Activated naive CD4-positive, alpha-beta T cell treated with anti-CD3 and anti-CD28 coated beads, Interleukin-2, amount 10 ng/mL, durations not matched to agents 7 days and 5 days (primary cell): Measurements from ENCODE around the gene GRAMD4.
"Not testable (repeated sequence)": the region's sequence is repeated elsewhere in the genome, so short reads cannot be mapped to it uniquely, and the experiment has no call there.

Experiments
- CTCF ChIA-PET: fragments of 350-600 bp; sonication (Branson Sonifier 250); formaldehyde crosslinking; loops from one replicate; lab custom pipeline; 2021; ENCODE audit warnings: antibody characterized with exemption; lab: Charles Lee
- DNase-seq: peaks from one replicate; pipeline ENCODE4 v3.0.0-alpha.2; 2020
- H3K27ac Mint-ChIP-seq: one replicate; pipeline ENCODE4 v1.8.0; 2021; ENCODE audit warnings: mild to moderate bottlenecking, moderate library complexity, mixed read lengths
- H3K27me3 Mint-ChIP-seq: one replicate; pipeline ENCODE4 v1.8.0; 2021; ENCODE audit warnings: mild to moderate bottlenecking, mixed read lengths
- H3K36me3 Mint-ChIP-seq: one replicate; pipeline ENCODE4 v1.8.0; 2021; ENCODE audit warnings: mixed read lengths
- H3K4me1 Mint-ChIP-seq: one replicate; pipeline ENCODE4 v1.8.0; 2021; ENCODE audit warnings: mixed read lengths
- H3K4me3 Mint-ChIP-seq: one replicate; pipeline ENCODE4 v1.8.0; 2021; ENCODE audit warnings: mild to moderate bottlenecking, moderate library complexity, mixed read lengths
- H3K9me3 Mint-ChIP-seq: one replicate; pipeline ENCODE4 v1.8.0; 2021; ENCODE audit warnings: mixed read lengths

GRAMD4 gene

GRCh38 chr22:46638601-46639431 is 18.6 kb downstream of the GRAMD4 start:
- Mint-ChIP-seq H3K27ac (no peak overlapping the region), H3K36me3 (peaks cover 4% of the 10 kb centered on the region), H3K4me1 (peaks cover 3% of the 10 kb centered on the region), H3K27me3 (no peaks in the 10 kb centered on the region), H3K4me3 (no peak overlapping the region), H3K9me3 (peaks cover 3% of the 10 kb centered on the region)
- CTCF ChIA-PET = no interaction called here
- DNase-seq = no peak

GRCh38 chr22:46639843-46640242 is 19.7 kb downstream of the GRAMD4 start:
- Mint-ChIP-seq H3K36me3 (peaks cover 6% of the 10 kb centered on the region), H3K4me3 (no peak overlapping the region), H3K27me3 (no peaks in the 10 kb centered on the region), H3K27ac (no peak overlapping the region), H3K9me3 (peaks cover 3% of the 10 kb centered on the region), H3K4me1 (peaks cover 2% of the 10 kb centered on the region)
- CTCF ChIA-PET = no interaction called here
- no peak for DNase-seq

GRCh38 chr22:46640293-46641055 is 20.3 kb downstream of the GRAMD4 start:
- Mint-ChIP-seq H3K27me3 (no peaks in the 10 kb centered on the region), H3K9me3 (peaks cover 3% of the 10 kb centered on the region), H3K4me3 (no peak overlapping the region), H3K27ac (no peak overlapping the region), H3K4me1 (peaks cover 2% of the 10 kb centered on the region), H3K36me3 (peaks cover 6% of the 10 kb centered on the region)
- CTCF ChIA-PET = interaction anchor here (1.5 kb wide), 1 partner anchor 77 kb away, joined by 6 read pairs; no protein-coding TSS in a partner anchor
- DNase-seq = no peak

- H3K36me3 Mint-ChIP-seq = peaks cover 6% of the 10 kb centered on the region
- CTCF ChIA-PET = interaction anchor here (1.5 kb wide), 1 partner anchor 78 kb away, joined by 6 read pairs; no protein-coding TSS in a partner anchor
- no peaks in the 10 kb centered on the region for H3K27me3 Mint-ChIP-seq
- H3K4me3 Mint-ChIP-seq = no peak overlapping the region
- peaks cover 3% of the 10 kb centered on the region for H3K9me3 Mint-ChIP-seq
- no peak overlapping the region for H3K27ac Mint-ChIP-seq
- peaks cover 2% of the 10 kb centered on the region for H3K4me1 Mint-ChIP-seq
- no peak for DNase-seq
Observed at GRCh38 chr22:46641811-46642266, 21.7 kb downstream of the GRAMD4 start.

- CTCF ChIA-PET, DNase-seq, H3K27ac Mint-ChIP-seq, H3K4me1 Mint-ChIP-seq, H3K4me3 Mint-ChIP-seq, H3K27me3 Mint-ChIP-seq, H3K9me3 Mint-ChIP-seq, H3K36me3 Mint-ChIP-seq: not testable (repeated sequence)
Observed at GRCh38 chr22:46642840-46643480, 22.8 kb downstream of the GRAMD4 start.

- CTCF ChIA-PET = no interaction called here
- H3K9me3 Mint-ChIP-seq = peaks cover 3% of the 10 kb centered on the region
- H3K36me3 Mint-ChIP-seq = peaks cover 6% of the 10 kb centered on the region
- H3K27ac Mint-ChIP-seq = no peak overlapping the region
- peaks cover 8% of the 10 kb centered on the region for H3K4me1 Mint-ChIP-seq
- no peak for DNase-seq
- no peak overlapping the region for H3K4me3 Mint-ChIP-seq
- H3K27me3 Mint-ChIP-seq = no peaks in the 10 kb centered on the region
Observed at GRCh38 chr22:46646531-46647215, 26.5 kb downstream of the GRAMD4 start.

GRCh38 chr22:46648225-46648820 is 28.1 kb downstream of the GRAMD4 start:
- H3K9me3 Mint-ChIP-seq, H3K4me3 Mint-ChIP-seq, H3K36me3 Mint-ChIP-seq, H3K27me3 Mint-ChIP-seq, DNase-seq, H3K27ac Mint-ChIP-seq, CTCF ChIA-PET: not testable (repeated sequence)
- H3K4me1 Mint-ChIP-seq = peaks cover 21% of the 10 kb centered on the region

- Mint-ChIP-seq H3K9me3 (no peaks in the 10 kb centered on the region), H3K27me3 (no peaks in the 10 kb centered on the region), H3K27ac (no peak overlapping the region), H3K36me3 (no peaks in the 10 kb centered on the region), H3K4me1 (peaks cover 24% of the 10 kb centered on the region), H3K4me3 (no peak overlapping the region)
- CTCF ChIA-PET = no interaction called here
- DNase-seq = no peak
Observed at GRCh38 chr22:46649141-46650077, 29.2 kb downstream of the GRAMD4 start.

- Mint-ChIP-seq H3K27me3 (no peaks in the 10 kb centered on the region), H3K4me3 (no peak overlapping the region), H3K4me1 (peaks cover 27% of the 10 kb centered on the region), H3K9me3 (no peaks in the 10 kb centered on the region), H3K27ac (no peak overlapping the region), H3K36me3 (no peaks in the 10 kb centered on the region)
- no peak for DNase-seq
- CTCF ChIA-PET = no interaction called here
Observed at GRCh38 chr22:46650078-46650810, 30.1 kb downstream of the GRAMD4 start.

- Mint-ChIP-seq H3K9me3 (no peaks in the 10 kb centered on the region), H3K27ac (no peak overlapping the region), H3K27me3 (no peaks in the 10 kb centered on the region), H3K4me3 (no peak overlapping the region), H3K4me1 (peaks cover 27% of the 10 kb centered on the region), H3K36me3 (no peaks in the 10 kb centered on the region)
- CTCF ChIA-PET = no interaction called here
- no peak for DNase-seq
Observed at GRCh38 chr22:46651316-46651715, 31.1 kb downstream of the GRAMD4 start.

GRCh38 chr22:46652081-46652846 is 32.1 kb downstream of the GRAMD4 start:
- Mint-ChIP-seq H3K4me1 (peaks cover 27% of the 10 kb centered on the region), H3K36me3 (no peaks in the 10 kb centered on the region), H3K9me3 (no peaks in the 10 kb centered on the region), H3K4me3 (no peak overlapping the region), H3K27me3 (no peaks in the 10 kb centered on the region), H3K27ac (no peak overlapping the region)
- DNase-seq = no peak
- CTCF ChIA-PET = interaction anchor here (0.5 kb wide), 1 partner anchor 158 kb away, joined by 3 read pairs; no protein-coding TSS in a partner anchor
